ENCODE results near the gene SGCB.

Gene SGCB

DNA sequence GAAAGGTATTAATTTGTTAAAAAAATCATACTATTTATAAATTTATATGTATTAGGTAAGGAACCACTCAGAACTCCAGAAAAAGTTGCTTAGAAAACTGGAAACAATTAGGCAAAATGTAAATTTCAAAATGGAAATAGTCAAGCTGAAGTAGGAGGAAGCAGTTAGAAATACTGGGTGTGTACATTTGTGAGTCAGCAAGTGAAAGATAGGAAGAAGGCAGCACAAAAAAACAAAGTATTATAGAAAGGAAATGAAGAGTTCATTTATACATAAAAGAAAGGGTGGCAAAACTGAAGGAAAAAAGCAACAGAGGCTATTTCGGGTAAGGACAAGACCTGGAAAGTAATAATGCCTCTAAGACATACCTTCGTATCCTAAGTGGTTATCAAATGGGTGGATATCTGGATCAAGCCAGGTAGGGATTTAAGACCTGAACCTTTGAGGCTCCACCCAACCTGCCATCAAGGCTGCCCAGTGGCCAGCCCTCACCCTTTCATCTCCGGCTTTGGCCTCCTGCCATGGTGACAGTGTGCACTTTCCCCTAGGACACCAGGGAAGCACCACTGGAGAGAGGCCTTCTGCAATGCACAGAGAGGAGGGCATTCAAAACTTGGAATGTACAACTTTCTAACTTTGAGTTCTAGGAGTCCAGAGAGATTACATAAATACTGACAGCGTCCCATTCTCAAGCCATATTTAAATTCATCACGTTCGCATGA is 18.0 kb downstream of the SGCB start, which contains the start of gene LRRC66:
LRRC66 (minus strand) TSS at position 428 of the 722 bp plus-strand sequence. CDS start 2,750 bp downstream, outside the sequence.
- DNase-seq (ENCODE audit: low spot score) (no peak), FAIRE-seq (no peak)

DNA sequence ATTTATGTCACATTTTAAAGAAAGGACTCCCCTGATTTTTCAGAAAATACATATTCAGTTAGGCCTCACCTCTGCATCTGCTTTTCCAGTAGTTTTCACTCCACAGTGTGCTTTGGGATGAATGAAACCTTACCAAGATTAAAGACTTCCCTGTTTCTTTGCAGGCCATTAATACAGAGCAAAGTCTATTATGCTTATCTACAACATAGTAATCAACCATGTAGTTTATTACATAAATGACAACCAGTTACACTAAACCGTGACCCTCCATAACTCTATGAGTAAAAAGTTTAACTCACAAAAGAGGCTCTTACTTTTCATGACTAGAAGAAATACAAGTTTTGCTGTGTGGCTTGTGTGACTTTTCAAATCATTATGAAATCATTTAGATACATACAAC is 20.3 kb downstream of the SGCB start:
- no peak for FAIRE-seq
- no peak for DNase-seq (ENCODE audit: low spot score)

DNA sequence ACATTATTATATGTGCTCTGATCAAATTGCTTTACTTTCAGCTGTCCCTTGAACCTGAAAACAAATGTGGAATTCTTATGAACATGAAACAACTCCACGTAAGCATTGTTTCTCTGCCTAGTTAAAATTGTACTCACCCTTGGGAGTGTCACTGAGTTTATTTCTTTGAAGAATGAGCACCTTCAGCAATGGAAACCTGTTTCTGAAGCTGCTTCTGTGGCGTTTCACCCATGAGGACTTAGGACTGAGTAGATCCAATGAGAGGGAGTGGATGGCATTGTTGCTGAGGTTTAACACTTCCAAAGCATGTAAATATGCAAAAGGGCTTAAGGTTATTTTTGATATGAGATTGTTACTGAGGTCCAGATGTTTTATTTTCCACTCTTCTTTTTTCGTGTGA is 21.1 kb downstream of the SGCB start:
- FAIRE-seq (no peak), DNase-seq (ENCODE audit: low spot score) (no peak)

DNA sequence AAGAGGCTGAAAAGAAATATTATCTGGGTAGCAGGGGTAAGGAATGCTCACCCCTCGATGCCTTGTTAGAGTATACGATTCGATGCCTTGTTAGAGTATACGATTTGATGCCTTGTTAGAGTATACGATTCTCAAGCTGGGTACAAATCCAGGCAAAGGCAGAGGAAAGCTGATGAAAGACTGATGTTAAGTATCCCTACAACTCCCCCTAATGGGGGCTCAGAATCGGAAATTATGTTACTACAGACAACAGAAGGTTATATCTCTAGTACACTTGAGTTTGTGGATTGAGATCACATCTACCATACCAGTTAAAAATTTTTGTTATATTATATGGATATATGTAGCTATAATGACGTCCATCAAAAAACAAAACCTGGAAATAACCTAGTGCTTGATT is 22.7 kb downstream of the SGCB start:
- FAIRE-seq (no peak), DNase-seq (ENCODE audit: low spot score) (no peak)

DNA sequence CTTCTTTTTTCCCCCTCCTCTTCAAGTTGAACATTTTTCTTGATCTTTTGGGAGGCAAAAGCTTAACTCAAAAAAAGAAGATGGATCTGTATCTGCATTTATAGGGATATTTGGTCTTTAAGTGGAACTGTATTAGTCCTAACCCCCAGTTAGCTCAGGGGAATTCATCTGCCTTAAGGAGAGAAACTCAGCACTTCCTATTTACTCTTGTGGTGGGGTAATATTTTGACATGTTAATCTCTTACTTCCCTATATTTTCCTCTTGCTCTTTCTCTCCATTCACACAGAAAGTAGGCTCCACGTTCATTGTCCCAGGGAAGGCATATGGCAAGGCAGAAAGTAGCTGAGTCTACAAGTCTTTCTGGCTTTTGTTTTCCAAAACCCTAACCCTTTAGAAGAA is 23.2 kb downstream of the SGCB start:
- FAIRE-seq (no peak), DNase-seq (ENCODE audit: low spot score) (no peak)

DNA sequence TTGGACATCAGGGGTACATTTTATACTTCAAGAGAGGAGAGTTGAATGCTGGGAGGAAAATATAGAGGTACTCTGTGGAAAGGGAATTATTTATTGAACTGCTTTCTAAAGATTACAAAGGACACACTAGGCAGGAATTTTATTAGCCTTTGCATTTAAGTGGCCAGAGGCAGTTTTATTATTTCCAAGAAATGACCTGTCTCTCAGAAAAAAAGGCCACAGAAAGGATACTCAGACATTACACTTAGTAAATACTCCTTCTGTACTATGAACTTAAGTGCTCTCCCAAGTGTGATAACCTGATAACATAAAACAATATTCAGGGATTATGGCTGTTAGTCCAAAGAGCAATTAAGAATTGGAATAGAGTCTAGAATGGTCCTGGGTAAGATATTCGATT is 25.4 kb downstream of the SGCB start:
- FAIRE-seq, result no peak
- DNase-seq (ENCODE audit: low spot score), result no peak

DNA sequence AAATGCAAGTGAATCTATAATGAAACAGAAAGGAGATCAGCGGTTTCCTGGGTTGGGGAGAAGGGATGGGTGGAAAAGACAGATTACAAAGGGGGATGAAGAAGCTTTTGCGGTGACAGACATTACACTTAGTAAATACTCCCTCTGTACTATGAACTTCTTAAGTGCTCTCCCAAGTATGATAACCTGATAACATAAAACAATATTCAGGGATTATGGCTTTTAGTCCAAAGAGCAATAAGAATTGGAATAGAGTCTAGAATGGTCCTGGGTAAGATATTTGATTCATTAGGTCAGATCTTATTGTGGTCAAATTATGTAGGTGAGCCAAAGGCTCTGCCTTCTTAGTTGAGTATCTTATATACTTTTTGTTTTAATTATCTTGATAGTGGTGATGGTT is 27.1 kb downstream of the SGCB start:
- no peak for FAIRE-seq

DNA sequence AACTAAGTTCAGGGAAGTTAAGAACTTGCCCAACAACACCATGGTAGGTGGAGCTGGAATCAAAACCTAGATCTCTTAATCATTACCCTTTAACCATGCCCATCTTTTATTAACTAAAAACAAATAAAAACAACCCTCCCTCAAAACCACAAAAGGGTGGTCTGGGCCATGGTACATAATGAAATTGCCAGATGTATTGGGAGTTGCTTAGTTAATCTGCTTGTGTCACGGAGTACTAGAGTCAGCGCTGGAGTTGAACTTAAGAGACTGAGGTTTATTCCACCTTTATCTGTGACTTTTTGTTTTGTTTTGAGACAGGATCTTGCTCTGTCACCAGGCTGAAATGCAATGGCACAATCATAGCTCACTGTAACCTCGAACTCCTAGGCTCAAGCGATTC is 31.2 kb downstream of the SGCB start:
- no peak for FAIRE-seq

More for the DNA sequence above, 27.1 kb downstream of the SGCB start:
- DNase-seq (ENCODE audit: low spot score), result no peak

DNA sequence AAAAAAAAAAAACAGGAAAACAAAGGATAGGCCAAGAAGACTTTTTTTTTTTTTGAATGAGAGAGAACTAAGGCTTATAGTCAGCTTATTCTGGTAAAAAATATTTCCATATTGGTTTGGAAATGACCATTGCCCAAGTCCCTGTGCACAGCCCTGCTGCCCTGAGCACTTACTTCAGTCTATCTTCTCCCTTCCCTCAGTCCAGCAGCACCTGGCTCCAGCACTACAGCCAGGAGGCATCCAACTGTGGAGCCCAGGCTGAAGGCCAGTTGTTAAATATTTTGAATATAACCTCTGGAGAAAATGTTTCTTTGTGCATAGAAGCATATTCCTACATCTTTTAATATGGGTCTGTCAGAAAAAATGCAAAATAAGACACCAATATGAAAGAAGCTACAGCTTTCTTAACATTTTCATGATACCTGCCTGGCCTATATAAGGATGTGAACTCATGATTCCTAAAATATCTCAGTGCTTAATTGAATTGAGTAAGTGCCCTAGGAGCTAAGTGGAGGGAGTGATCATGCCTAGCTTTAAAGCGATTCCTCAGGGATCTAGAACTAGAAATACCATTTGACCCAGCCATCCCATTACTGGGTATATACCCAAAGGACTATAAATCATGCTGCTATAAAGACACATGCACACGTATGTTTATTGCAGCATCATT is 32.4 kb downstream of the SGCB start:
- no peak for FAIRE-seq
- no peak for DNase-seq (ENCODE audit: low spot score)

More for the DNA sequence above, 31.2 kb downstream of the SGCB start:
- no peak for DNase-seq (ENCODE audit: low spot score)

DNA sequence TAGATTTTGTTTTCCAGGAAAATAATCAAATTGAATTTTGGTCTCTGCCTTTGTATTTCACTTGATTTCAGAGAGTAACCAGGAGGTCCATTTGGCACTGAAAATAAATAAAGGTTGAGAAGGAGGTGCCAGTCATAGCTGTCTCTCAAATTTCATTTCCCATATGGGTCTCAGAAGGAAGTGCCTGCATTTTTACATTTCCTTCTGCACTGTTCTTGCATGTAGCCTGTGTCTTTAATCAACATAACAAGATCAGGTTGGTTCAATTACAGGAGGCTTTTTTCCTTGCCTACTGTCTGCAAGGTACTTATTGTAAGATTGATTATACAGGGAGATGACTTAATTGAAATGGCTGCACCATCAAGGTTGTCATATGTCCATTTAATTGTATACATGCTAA is 33.7 kb downstream of the SGCB start:
- no peak for DNase-seq (ENCODE audit: low spot score)
- FAIRE-seq, result no peak

DNA sequence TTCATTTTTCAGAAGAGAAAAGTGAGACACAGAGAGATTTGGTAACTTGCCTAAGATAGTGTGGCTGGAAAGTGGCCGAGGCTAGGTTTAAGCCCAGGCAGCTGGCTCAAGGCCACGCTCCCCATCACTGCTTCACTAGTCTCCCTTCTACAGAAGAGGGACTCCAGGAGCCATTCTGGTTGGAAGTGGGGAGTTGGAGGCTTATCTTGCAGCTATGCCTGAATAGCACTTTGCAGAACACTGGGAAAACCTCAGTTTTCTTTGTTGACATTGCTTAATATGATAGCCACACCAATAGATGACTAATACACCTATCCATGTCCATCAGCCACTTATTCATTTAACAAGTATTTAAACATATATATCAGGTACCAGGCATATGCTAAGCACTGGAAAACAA is 36.5 kb downstream of the SGCB start:
- DNase-seq (ENCODE audit: low spot score) (no peak), FAIRE-seq (no peak)

DNA sequence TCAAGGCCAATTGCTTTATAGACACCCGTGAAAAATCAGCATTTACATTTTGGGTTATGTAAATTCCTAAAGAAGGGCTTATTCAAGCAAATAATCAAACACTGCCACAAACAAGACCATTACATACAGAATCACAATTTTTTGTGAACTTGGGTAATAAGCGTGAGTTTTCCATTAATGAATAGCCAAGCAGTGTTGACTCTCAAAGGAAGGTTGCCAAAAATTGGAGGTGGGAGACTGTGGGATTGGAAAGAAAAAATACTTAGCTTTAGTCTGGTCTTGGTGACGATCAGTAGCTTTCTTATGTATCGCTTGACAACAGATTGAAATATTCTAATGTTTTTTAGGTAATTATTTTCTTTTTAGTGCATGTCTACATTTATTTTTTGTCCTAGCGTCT is 38.8 kb downstream of the SGCB start:
- no peak for FAIRE-seq

DNA sequence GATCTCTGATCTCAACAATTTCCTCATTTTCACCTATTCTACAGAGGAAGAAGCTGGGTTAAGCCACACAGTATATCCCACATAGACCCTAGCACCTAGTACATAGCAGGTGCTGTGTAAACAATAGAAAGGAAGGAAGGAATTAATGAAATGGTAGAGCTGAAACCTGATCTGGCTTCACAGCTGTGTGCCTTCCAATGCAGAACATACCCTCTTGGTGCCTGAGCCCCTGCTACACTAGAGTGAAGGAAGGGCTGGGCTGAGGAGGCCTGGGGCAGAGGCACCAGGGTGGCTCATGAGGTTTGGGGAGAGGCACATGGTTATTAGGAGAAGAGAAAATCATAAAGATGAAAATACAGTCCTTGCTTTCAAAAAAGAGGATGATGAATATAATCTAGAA is 39.3 kb downstream of the SGCB start:
- DNase-seq (ENCODE audit: low spot score), result no peak
- no peak for FAIRE-seq

More for the DNA sequence above, 38.8 kb downstream of the SGCB start:
- DNase-seq (ENCODE audit: low spot score), result no peak

DNA sequence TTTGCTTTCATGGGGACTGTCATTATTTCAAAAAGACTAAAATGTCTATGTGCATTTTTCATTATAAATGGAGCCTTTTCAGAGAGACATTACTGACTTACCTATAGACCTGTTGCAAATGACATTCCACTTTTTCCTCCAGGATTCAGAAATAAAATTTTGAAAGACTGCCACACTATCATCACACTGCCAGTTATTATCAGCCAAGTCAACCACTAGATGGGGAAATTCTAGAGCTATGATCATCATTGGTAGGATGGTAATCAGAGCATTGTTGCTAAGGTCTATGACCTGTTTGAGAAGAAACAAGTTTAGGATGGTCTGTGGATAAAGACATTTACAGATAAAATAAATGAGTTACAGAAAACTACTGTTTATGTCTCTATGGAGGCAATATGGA is 40.5 kb downstream of the SGCB start:
- DNase-seq (ENCODE audit: low spot score), result no peak
- FAIRE-seq, result no peak

DNA sequence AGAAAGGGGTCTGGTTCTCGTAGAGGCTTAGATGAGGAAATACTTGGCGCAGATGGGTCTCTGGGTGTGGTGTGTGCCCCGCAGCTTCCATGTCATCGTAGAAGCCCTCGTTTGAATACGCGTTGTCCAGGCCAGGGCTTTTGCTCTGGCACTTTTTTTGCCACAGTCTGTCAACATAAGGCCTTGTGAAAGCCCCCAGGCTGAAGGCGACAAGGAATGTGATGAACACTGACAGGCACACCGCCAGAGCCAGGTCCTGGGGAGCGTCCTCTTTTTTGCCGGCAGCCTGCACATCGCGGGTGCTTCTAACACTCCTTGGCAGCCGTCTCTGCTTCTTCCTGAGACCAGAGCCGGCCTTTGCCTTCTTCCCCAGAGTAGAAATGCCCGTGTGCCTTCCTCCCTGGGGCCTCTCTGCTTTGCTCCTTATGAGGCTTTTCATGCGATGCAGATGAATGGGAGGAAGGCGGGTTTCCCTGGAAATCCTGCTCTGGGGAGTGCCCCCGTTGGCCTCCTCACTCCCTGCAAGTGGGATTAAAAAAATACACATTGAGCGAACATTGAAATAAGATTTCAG is 42.4 kb downstream of the SGCB start:
- DNase-seq (ENCODE audit: low spot score) (no peak), FAIRE-seq (no peak)

Measured in urothelium cell line (cell line).